Left cardiac atrium (tissue), 4 donors: ENCODE data around the gene OR2T34. TPM values are rescaled to one million over a fixed set of nuclear protein-coding genes. Genes with fewer than 3 reads are reported as not detected.
"Not testable (repeated sequence)": the region's sequence is repeated elsewhere in the genome, so short reads cannot be mapped to it uniquely, and the experiment has no call there.

ENCODE experiments used
- ATAC-seq, 2 donors: fragments of 200-7000 bp; cut with Tn5 transposase; one replicate each; pipeline ENCODE4 v1.9.1; 2020; ENCODE audit warnings: mild to moderate bottlenecking in 2 of 2, moderate library complexity in 2 of 2
- DNase-seq: peaks from one replicate; pipeline ENCODE4 v3.0.0-alpha.2; 2020
- intact Hi-C, 2 donors: fragments of 100-400 bp; cut with DNase I; formaldehyde crosslinking; loops; one replicate each; pipeline versions ENCODE4 v1.14.1 to v1.15.1; 2022 to 2023
- long read RNA-seq: library from polyadenylated mRNA; unstranded; transcript quantifications from one replicate; pipeline ENCODE4 v2.0.0, GENCODE V29; 2021
- total RNA-seq, 2 donors: library from RNA; stranded (reverse); fragmentation: NEBNext Ultra II Directional; extraction: Animal tissue kit (Norgen Biotek cat#: 25700); gene quantifications; one replicate each; pipeline ENCODE4 v1.2.1, GENCODE V29; 2021
- donor health status: DM: no; HTN: yes; CAD: no.
- donor health status: DM: no; HTN: yes; CAD: no; lungs with severe emphysema.
- donor health status: DM: yes; HTN: yes; CAD: no.
- donor health status: Dilated cardiomyopathy.

The OR2T34 gene
- not detected for total RNA-seq
- long read RNA-seq, result 0 reads

GRCh38 chr1:248574657-248575056 lies at the start of gene OR2T34:
Gene OR2T34 (minus strand): TSS chr1:248574757. CDS start chr1:248574757, 0 bp downstream.
- ATAC-seq, DNase-seq, intact Hi-C loops: not testable (repeated sequence)

- intact Hi-C loops, result loop anchor here (5.0 kb wide), 2 partner anchors 180 to 185 kb away; no protein-coding TSS in a partner anchor
- peak; percentile 61 to 67 for ATAC-seq
These were observed 48.0 kb upstream of the OR2T34 start for GRCh38 chr1:248622570-248623001.

GRCh38 chr1:248621770-248622169 lies 47.2 kb upstream of the OR2T34 start:
- ATAC-seq, result no peak
- intact Hi-C loops, result loop anchor here (5.0 kb wide), 2 partner anchors 181 to 186 kb away; no protein-coding TSS in a partner anchor
- DNase-seq, result no peak

More at GRCh38 chr1:248622570-248623001, 48.0 kb upstream of the OR2T34 start:
- no peak for DNase-seq

GRCh38 chr1:248618878-248619277 lies 44.3 kb upstream of the OR2T34 start:
- intact Hi-C loops, result no loop called here
- DNase-seq (peak; percentile 23), ATAC-seq (peak in 1 of 2 donors; percentile 77)

GRCh38 chr1:248618119-248618518 lies 43.6 kb upstream of the OR2T34 start:
- intact Hi-C loops, result no loop called here
- ATAC-seq, result no peak

GRCh38 chr1:248613742-248614141 lies 39.2 kb upstream of the OR2T34 start:
- no peak for ATAC-seq
- intact Hi-C loops, result no loop called here
- no peak for DNase-seq

More at GRCh38 chr1:248618119-248618518, 43.6 kb upstream of the OR2T34 start:
- DNase-seq, result no peak

GRCh38 chr1:248611883-248612414 lies 37.4 kb upstream of the OR2T34 start:
- intact Hi-C loops, result no loop called here
- DNase-seq (no peak), ATAC-seq (no peak)

GRCh38 chr1:248610301-248610700 lies 35.7 kb upstream of the OR2T34 start:
- intact Hi-C loops, result no loop called here
- no peak for ATAC-seq
- no peak for DNase-seq

- no peak for DNase-seq
- ATAC-seq, result no peak
- intact Hi-C loops, result no loop called here
These were observed 24.8 kb upstream of the OR2T34 start for GRCh38 chr1:248599396-248599795.

- ATAC-seq (no peak), DNase-seq (no peak)
- intact Hi-C loops, result no loop called here
These were observed 23.0 kb upstream of the OR2T34 start, which contains the start of gene OR2T10 for GRCh38 chr1:248597589-248597988. Gene OR2T10 (minus strand): TSS chr1:248597700. CDS start chr1:248593768, 3,932 bp downstream.

GRCh38 chr1:248596615-248597014 lies 22.1 kb upstream of the OR2T34 start:
- intact Hi-C loops, result no loop called here
- ATAC-seq (no peak), DNase-seq (no peak)

GRCh38 chr1:248593226-248593625 lies 18.7 kb upstream of the OR2T34 start:
- DNase-seq (no peak), ATAC-seq (no peak)
- intact Hi-C loops, result no loop called here

GRCh38 chr1:248592655-248593054 lies 18.1 kb upstream of the OR2T34 start:
- ATAC-seq (no peak), DNase-seq (no peak)
- intact Hi-C loops, result no loop called here

- no peak for ATAC-seq
- intact Hi-C loops, result no loop called here
- DNase-seq, result no peak
These were observed 15.5 kb upstream of the OR2T34 start for GRCh38 chr1:248590055-248590454.

- intact Hi-C loops, result no loop called here
- DNase-seq (no peak), ATAC-seq (no peak)
These were observed 14.8 kb upstream of the OR2T34 start for GRCh38 chr1:248589334-248589733.

- DNase-seq (no peak), ATAC-seq (no peak)
- intact Hi-C loops, result no loop called here
These were observed 10.7 kb upstream of the OR2T34 start for GRCh38 chr1:248585266-248585665.

GRCh38 chr1:248576260-248576980 lies 1.9 kb upstream of the OR2T34 start:
- intact Hi-C loops, result no loop called here
- DNase-seq (no peak), ATAC-seq (no peak)

GRCh38 chr1:248573856-248574255 lies 701 bp downstream of the OR2T34 start:
- ATAC-seq, intact Hi-C loops, DNase-seq: not testable (repeated sequence)

GRCh38 chr1:248572049-248572448 lies 2.5 kb downstream of the OR2T34 start:
- intact Hi-C loops, DNase-seq, ATAC-seq: not testable (repeated sequence)

GRCh38 chr1:248570811-248571210 lies 3.7 kb downstream of the OR2T34 start:
- intact Hi-C loops, DNase-seq, ATAC-seq: not testable (repeated sequence)
